GM10248 (cell line): Measurements from ENCODE around the gene CEP290.

ENCODE experiments used
- CTCF ChIA-PET: fragments of 300-600 bp; sonication (Branson Sonifier 250); formaldehyde crosslinking; extraction: SDS; loops from one replicate; lab custom pipeline; 2021; ENCODE audit warnings: antibody characterized with exemption; lab: Yijun Ruan, JAX
- POLR2A ChIA-PET: fragments of 350-650 bp; sonication (Branson Sonifier 250); formaldehyde crosslinking; extraction: SDS; loops from one replicate; lab custom pipeline; 2020; ENCODE audit warnings: antibody characterized with exemption; lab: Yijun Ruan, JAX
- DNase-seq: peaks from one replicate; pipeline ENCODE4 v3.0.0; 2012; ENCODE audit errors: extremely low spot score
- CTCF ChIP-seq: IDR thresholded peaks from 2 replicates; pipeline ENCODE4 v1.5.1; 2012; ENCODE audit warnings: mild to moderate bottlenecking, low read depth; ENCODE audit errors: extremely low read depth, missing control alignments, control extremely low read depth

The CEP290 gene

GRCh38 chr12:88029093-88029665 lies 112.7 kb downstream of the CEP290 start, which contains the start of gene C12orf50:
Gene C12orf50 (minus strand): TSS chr12:88029401. CDS start chr12:88026962, 2,439 bp downstream.
- CTCF ChIA-PET = no interaction called here
- POLR2A ChIA-PET = no interaction called here
- no peak for TF ChIP-seq CTCF
- no peak for DNase-seq

- CTCF ChIA-PET = no interaction called here
- TF ChIP-seq CTCF = no peak
- DNase-seq = no peak
- POLR2A ChIA-PET = no interaction called here
These were observed 115.7 kb downstream of the CEP290 start for GRCh38 chr12:88026196-88026595.

- ChIA-PET CTCF (interaction anchor here (1.4 kb wide), 1 partner anchor 13 kb away, joined by 4 read pairs; no protein-coding TSS in a partner anchor), POLR2A (no interaction called here)
- no peak for DNase-seq
- TF ChIP-seq CTCF = no peak
These were observed 123.9 kb downstream of the CEP290 start for GRCh38 chr12:88017964-88018363.

- no peak for TF ChIP-seq CTCF
- ChIA-PET CTCF (no interaction called here), POLR2A (no interaction called here)
- no peak for DNase-seq
These were observed 126.1 kb downstream of the CEP290 start for GRCh38 chr12:88015825-88016224.

- TF ChIP-seq CTCF = no peak
- ChIA-PET POLR2A (no interaction called here), CTCF (interaction anchor here (0.8 to 1.4 kb wide), 2 partner anchors 11 to 18 kb away, joined by 3 to 4 read pairs; no protein-coding TSS in a partner anchor)
- no peak for DNase-seq
These were observed 130.1 kb downstream of the CEP290 start for GRCh38 chr12:88011755-88012154.

GRCh38 chr12:88006351-88006750 lies 135.5 kb downstream of the CEP290 start:
- no peak for DNase-seq
- CTCF ChIA-PET = interaction anchor here (2.3 kb wide), 1 partner anchor 10 kb away, joined by 6 read pairs; no protein-coding TSS in a partner anchor
- POLR2A ChIA-PET = interaction anchor here (0.5 kb wide), 1 partner anchor 26 kb away, joined by 12 read pairs; no protein-coding TSS in a partner anchor
- no peak for TF ChIP-seq CTCF
